ENCODE results near the gene CDRT4.

Gene CDRT4

DNA sequence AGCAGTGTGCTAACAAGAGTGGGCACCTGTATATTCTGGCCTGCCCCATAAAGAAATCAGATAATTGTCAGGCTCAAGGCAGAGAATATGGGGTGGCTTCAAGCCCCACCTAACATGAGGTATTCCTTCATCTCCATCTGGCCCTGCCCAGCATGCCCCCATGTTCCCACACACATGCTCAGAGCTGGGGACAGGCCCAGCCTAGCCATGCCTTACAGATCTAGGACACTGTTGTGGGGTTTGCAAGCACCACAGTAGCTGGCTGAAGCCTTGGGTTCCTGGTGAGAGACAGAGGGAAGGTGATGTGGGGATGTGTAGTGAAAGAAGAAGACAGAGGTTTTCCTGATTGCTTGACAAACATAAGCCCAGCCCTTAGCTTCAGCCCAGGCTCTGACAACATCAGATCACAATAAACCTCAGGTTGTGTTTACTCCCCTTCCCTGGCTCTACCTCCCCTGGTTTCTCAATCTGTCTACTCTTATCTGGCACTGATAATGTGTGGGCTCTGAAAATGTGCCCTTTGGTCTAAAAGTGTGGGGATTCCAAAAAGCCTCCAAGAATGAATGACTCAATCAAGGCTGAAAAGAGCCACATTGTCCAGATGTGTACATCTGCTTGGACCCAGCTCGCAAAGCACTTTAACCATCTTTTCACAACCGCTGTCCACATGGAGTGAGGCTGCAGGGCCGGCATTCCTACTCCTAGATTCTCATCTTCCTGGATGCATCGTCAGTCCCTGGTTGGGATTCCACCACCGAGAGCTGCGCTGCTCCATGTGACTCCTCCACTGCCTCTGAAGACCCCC, 34.4 kb downstream of the CDRT4 start:
- DNase-seq (ENCODE audit: low read depth in 1 of 2, low spot score in 1 of 2): no peak

DNA sequence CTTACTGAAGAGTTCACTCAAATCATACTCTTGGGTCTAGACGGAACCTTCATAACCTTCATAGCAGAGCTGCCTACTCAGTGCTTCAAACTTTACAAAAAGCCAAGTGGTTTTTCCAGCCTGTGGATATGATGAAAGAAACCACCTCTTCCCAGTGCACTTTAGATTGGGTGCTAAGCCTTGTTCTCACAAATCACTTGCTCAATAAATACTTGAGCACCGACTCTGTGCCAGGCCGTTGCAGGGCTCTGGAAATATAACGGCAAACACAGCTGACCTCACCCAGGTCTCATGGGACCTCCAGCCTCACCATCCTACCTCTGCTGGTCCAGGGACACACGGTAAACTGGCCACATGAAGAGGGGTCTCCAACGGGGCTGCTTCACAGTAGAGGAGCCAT, 35.7 kb downstream of the CDRT4 start:
- no peak for DNase-seq (ENCODE audit: low read depth in 1 of 2, low spot score in 1 of 2)

DNA sequence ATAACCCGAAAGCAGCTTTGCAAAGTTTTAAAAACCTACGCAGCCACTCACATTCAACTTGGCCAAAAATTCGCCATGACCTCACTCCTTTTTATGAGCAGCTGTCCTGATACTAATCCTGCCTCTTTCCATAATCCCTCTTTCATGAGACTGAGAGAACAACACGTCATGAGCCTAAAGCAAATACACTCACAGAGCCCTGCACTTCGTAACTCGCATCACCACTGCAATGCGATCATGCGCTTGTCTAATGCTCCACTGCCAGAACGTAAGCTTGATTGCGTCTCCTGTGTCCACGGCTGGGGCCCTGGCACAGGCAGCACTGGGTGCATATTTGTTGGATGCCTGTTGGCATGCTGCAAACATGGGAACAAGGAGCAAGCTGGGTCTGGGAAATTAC, 36.2 kb downstream of the CDRT4 start:
- no peak for DNase-seq (ENCODE audit: low read depth in 1 of 2, low spot score in 1 of 2)

DNA sequence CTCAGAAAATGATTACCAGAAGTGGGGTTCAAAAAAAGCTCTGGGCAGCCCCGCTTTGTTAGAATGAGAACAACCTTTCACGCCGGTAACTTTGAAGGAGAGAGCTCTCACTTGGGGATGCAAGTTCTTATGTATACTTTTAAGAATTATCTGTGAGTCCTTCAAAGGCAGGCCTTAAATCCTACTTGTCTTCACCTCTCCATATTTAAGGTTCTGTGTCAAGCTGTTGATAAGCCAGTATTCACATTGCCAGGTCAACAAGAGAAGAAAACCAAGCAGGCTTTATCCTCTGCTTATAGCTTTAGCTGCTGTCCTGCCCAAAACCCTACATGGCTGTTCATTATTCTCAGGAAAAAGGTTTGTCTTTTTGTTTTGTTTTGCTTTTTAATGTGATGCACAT, 42.9 kb downstream of the CDRT4 start:
- DNase-seq (ENCODE audit: low read depth in 1 of 2, low spot score in 1 of 2): no peak

DNA sequence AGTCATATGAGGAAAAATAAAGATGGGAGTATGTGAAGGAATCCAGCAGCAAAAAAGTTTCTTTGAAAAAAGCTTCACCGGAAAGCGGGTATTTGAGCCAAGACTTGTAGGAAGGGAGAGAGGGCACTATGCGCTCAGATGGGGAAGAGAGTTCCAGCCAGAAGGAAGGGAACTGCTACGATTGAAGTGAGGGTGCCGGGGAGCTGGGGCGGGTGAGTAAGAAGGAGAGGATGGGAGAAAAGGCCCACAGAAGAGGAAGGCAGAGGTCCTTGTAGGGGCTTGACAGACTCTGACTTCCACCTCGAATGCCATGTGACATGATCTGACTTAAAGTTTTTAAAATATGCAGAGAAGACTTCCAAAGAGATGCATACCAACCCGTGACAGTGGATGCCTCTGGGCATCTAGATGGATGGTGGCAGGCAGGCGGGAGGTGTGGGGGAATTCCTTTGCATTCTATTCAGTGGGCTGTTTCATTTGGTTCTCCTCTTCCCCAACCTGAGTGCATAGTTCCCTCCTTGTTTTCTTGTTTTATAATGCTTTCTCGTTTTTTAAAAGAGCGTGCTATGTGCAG, 44.9 kb downstream of the CDRT4 start:
- DNase-seq (ENCODE audit: low read depth in 1 of 2, low spot score in 1 of 2): no peak

DNA sequence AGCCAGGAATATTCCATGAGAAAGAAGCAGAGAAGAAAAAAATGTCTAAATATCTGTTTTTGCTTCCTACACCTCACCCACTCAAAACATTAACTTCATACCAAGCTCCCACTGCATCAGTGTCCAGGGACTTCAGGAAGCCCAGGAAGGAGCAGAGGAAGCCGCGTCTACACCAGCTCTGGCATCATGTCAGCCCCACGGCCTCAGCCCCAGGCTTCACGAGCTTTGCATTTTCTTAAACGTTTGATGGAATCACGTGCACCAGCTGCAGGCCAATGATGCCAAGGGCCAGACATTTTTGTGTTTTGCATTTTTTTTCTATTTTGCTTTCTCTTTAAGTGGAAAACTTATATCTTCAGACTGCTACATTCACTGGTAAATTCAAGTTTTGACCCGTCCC, 48.6 kb downstream of the CDRT4 start:
- no peak for DNase-seq (ENCODE audit: low read depth in 1 of 2, low spot score in 1 of 2)

DNA sequence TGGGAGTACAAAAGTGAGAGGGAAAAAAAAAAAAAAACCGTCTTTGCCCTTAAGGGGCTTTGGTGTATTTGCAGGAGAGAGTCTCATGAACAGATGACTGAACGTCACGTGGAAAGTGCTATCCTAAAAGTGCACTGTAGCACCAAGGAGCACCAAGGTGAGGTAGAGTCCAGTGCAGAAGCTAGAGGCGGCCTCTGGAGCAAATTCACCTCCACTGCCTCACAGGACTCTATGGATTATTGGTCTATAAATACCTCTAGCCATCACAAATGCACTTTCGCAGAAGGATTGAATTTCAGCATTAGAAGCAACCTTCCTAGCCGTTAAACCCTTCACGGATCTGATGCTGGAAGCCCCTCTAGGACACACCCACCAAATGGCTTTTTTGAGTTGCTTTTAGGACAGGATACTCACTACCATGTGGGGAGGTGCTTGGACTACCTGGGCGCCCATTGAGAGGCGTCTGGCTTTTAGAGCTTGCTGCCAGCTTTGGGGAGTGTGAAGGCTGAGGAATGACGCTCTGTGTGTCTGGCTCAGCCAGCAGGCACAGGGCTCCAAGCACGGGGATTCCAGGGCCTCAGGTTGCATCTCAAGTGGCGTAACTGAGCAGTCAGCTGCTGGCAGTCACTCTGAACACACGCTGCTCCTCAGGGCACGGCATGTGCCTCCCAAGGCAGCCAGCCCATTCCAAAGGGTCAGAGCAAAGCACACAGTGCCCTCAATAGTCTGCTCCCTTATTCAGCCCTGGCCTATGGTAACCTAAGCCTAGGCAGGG, 52.7 kb downstream of the CDRT4 start:
- no peak for DNase-seq (ENCODE audit: low read depth in 1 of 2, low spot score in 1 of 2)

DNA sequence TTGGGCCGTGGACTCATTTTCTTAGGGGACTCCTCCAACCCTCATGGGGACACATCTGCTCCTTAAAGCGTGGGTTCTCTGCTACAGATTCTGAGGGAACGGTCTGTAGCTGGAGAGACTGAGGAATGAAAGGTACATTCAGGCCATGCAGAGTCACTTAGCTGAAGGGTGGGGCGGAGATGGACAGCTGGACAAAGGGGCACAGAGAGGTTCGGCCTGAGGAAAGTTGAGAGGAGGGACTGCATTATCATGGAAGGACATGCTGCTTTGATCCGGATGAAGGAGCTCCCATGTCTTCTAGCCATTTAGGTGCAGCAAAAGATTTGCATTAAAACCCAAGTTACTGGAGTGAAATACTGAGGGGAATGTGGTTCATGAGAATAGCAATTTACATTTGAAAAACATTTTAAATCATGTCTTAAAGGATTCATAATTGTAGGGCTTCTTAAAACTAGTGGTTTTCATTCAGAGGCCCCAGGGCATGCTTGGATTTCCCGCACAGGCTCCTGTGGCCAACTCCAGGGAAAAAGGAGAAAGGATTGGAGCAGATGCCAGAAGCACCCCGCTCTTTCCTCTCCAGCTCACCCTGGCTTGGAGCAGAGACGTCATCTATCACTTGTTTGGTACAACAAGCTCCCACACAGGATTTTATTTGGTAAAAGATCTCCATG, 54.2 kb downstream of the CDRT4 start:
- DNase-seq (ENCODE audit: low read depth in 1 of 2, low spot score in 1 of 2): no peak

DNA sequence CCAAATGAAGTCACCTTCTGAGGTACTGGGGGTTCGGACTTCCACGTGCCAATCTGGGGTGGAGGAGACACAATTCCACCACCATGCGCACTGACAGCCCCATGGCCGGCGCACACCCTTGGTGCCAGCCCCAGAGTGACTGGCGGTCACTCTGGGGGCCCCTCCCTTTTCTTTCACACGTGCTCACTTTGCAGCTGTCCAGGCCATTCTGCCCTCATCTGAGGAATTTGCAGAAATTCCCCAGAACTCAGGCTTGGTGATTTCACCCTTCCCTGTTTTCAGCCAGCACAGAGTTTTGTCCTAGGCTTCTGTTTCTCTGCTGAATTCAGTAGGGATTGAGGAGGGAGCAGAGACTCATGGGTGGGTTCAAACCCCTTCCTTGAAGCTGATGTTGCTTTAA, 54.8 kb downstream of the CDRT4 start:
- no peak for DNase-seq (ENCODE audit: low read depth in 1 of 2, low spot score in 1 of 2)

DNA sequence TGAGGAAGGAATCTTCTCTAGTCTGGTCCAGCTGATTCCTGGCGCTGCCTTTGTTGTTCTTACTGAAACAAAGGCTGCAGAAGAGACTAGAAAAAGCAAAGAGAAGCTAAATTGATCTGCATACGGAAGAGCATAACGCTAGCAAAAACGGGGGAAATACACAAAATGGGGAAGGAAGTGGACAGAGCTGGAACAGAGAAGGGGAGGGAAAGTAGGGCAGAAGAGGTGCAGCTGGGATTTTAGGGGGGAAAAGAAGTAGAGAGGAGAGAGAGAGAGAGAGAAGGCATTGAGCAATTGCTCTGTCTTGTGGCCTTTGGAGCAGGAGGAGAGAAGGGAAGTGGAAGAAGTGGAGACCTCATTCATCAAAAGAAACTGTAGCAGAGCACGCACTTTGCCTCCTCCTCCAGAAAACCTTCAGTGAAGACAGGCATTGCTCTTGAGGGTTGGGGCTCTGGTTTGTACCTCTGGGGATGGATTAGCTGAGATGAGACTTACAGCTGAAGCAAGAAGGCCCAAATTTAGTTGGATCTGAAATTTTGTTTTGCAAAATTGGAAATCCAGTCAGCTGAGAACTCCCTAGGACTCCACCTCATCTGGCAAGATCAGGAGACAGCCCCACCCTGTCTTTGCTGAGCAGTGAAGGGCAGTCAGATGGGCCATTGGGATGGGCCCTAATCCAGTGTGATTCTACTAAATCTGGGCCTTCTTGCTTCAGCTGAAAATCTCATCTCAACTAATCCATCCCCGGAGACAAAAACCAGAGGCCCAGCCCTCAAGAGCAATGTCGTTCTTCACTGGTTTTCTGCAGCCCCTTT, 55.8 kb downstream of the CDRT4 start:
- DNase-seq (ENCODE audit: low read depth in 1 of 2, low spot score in 1 of 2): no peak

DNA sequence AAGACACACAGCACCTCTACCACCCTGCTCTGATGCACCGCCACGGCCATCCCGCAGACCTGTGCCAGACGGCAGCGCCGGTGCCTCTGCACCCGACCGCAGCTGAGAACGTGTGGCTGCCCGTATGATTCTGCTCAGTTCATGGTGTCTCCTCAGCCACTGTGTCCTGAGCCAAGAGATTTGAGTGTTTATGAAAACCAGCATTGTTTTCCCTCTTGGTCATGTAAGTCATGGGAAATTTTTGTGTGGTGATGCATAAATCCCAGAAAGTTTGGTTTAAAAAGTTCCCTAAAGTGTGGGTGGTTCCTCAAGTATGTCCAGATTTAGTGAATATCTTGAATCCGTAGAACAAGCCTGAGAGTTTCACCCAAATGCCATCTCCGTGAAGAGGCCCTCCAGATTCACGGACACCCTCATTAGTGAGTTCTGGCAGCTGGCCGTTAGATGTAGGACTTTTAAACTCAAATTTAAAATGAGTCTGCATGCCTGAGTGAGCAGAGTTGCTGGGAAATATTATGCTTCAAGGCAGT, 57.6 kb downstream of the CDRT4 start:
- DNase-seq (ENCODE audit: low read depth in 1 of 2, low spot score in 1 of 2): no peak

DNA sequence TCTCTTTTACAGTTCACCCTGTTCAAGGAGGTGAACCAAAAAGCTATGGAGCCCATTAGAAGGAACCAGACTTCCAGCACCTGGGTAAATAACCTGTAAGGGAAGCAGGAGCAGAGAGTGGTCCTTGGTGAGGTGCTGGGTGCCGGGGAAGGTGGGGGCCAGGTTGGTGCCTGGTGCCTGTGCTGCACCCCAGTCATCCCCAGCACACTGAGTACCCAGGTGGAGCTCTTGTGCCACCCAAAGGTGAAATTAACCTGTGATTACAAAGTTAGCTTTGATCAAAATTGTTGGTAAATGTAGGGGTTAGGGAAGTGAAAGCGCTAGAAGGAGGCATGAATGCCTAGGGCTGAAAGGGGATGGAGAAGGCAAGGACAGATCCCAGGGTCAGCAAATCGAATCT, 58.6 kb downstream of the CDRT4 start:
- no peak for DNase-seq (ENCODE audit: low read depth in 1 of 2, low spot score in 1 of 2)

DNA sequence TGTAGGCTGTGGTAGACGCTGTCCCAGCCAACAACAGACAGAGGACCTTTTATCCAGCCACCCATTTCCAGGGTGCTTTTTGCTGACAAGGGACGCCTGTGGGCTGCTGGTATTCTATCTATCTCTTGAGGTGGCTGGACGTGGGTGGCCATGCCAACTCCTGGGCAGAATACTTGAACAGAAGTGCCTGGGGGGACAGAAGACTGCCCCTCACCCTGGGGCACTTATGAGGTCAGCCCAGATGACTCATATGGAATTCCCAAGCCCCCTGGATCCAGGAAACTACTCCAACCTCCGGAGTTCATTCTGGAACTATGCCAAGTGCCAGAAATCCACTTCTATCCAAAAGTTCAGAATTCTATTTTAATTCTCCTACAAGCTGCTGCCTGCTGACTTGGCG, 61.3 kb downstream of the CDRT4 start:
- no peak for DNase-seq (ENCODE audit: low read depth in 1 of 2, low spot score in 1 of 2)

DNA sequence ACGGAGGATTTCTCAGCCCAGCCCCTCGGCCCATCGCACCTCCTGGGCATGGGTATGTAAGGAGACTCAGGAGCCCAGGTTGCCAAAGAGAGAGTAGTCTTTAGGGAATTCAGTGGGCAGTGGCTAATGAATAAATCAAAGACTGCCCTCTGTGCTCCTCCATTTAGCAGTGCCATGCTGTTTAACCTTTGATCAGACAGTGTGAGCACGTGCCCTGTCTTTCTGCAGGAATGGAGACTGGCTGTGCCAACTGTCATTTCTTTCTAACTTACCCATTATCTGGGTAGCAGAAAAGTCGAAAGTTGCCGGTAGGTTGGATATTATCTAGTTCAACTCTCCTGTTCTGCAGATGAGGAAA, 62.4 kb downstream of the CDRT4 start:
- no peak for DNase-seq (ENCODE audit: low read depth in 1 of 2, low spot score in 1 of 2)

DNA sequence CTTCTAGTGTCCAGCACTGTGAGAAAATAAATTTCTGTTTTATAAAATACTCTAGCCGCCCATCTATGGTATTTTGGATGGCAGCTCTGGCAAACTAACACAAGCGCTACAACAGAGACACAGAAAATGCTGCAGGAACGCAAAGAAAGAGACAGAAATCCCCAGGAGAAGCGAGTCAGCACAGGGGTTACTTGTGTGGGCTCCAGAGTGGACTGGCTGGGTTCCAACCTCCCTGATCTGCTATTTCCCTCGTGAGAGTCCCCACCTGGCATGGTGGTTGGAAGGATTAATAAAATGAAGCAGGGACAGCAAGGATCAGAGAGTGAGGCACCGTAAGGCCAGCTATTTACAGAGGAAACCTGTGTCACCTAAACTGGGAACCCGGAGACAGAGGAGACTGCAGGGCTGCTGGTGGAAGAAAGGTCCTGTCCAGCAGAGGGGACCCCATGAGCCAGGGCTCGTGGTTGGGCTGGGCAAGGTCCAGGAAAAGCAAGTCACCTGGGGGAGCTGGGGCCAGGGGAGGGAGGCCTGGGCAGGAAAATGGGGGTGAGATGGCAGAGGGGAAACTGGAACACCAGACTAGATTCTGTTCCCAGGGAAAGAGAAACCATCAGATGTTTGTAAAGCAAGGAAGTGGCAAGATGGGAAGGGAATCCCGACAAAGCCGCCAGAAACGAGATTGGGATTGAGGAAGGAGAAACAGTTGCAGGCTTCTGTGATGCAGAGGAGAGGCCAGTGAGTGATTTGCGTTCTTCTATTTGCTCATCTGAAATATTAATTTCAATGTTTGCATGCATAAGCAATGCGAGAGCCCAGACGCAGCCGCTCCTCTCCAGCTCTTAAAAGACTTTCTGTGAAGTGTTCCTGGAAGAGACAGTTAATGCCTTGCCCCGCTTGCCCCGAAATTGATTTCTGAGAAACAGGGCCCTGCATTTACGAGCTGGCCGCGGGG, 63.0 kb downstream of the CDRT4 start:
- no peak for DNase-seq (ENCODE audit: low read depth in 1 of 2, low spot score in 1 of 2)

DNA sequence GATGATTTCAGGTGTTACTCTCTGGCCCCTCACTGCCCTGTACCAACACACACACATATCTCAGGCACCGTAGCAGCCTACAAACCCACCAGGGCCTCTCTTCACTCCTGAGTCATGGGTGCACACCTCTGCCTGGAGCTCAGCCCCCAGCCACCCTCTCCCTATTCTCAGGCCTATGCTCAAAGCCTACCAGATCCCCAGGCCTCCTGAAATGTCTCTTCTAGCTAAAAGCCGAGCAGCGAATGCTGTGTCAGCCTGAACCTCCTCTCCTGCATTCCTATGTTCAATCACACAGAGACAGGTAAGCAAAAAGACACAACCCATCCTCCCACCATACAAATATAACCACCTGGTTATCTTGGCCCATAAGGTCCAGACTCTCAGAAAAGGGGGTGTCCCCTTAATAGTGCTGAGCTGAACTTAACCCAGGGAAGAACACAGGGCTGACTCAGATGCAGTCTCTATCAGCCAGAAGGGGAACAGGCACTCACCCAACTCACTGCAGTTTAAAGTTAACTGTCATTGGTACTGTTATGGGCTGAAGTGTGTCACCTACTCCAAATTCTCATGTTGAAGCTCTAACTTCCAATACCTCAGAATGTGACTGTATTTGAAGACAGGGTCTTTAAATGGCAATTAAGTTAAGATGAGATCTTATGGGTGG, 64.0 kb downstream of the CDRT4 start:
- DNase-seq (ENCODE audit: low read depth in 1 of 2, low spot score in 1 of 2): no peak

DNA sequence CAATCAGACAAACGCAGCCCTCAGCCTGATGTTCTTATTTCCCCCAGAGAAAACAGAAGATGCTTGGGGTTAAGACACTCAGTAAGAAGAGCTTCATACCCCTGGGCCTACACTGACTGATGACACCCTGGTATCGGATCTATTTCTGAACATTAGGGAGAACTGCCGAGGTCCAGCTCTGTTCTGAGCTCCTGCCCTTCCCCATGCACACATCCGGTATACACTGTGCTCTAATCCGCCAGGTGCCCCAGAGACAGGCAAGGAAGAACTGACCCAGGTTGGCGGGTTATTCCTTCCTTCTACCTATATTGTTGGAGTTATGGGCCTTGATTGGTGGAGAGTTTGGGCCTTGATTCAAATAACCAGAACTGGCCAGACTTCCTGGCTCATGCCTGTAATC, 68.0 kb downstream of the CDRT4 start:
- DNase-seq (ENCODE audit: low read depth in 1 of 2, low spot score in 1 of 2): no peak

DNA sequence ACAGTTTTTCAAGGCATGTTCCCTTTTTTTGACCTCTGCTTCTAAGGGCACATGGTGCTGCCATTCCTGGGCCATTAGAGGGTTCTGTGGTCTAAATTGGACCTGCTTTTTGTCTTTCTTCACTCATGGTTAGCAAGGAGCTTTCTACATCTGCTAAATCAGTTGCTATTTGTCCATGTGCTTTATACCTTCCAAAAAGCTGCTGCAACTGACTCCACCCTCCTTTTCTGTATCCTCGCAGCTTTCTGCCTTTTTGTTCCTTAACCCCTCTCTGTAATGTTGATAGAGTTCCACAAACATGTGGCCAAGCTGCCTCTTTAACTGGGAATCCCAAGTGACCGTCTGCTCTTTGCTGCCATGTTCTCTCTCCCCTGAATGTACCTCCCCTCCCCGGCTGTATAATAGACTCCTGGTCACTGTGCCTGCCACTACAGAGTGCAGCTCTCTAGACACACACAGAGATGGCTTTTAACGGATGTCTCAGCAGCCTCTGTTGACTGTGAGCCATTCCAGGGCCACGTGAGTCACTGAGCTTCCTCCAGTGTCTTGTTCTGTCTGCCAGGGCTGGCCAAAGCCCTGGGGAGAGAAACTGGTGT, 68.6 kb downstream of the CDRT4 start:
- DNase-seq (ENCODE audit: low read depth in 1 of 2, low spot score in 1 of 2): no peak

DNA sequence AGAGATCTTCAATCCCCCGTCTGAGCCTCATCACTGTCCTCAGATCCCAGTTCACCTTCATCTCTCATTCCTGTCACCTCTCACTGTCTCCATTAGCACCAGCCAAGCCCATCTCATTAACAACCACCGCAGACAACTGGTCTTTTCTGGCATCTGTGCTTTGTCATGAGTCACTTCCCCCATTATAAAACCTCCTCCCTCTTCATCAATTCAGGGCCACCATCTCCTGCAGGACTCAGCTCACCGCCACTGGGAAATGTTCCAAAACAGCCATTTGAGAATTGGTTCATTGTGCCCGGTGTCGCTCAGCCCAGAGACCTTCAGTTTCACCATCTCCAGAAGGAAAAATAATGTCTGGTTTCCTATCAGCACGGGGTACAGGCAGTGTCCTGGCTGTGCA, 69.1 kb downstream of the CDRT4 start:
- no peak for DNase-seq (ENCODE audit: low read depth in 1 of 2, low spot score in 1 of 2)

Measured in stimulated activated CD4-positive, alpha-beta T cell treated with anti-CD3 and anti-CD28 coated beads, Interleukin-15, amount 100 ng/mL, for 1 hour (primary cell).